HCT116 (cell line): ENCODE measurements around the gene CPM. TPM values are rescaled to one million over a fixed set of nuclear protein-coding genes. Genes with fewer than 3 reads are reported as not detected.

Source experiments
- ATAC-seq: fragments of 200-7000 bp; cut with Tn5 transposase; 2 replicates; pipeline ENCODE4 v1.9.1; 2020; ENCODE audit warnings: mild to moderate bottlenecking, moderate library complexity
- BruUV-seq: library from RNA; stranded (reverse); fragments of 400-500 nt; replicated peaks from 2 replicates; lab custom pipeline; 2021; lab: Mats Ljungman, UMichigan
- CTCF ChIA-PET: fragments of 300-600 bp; sonication (Branson Sonifier 250); formaldehyde crosslinking; loops from one replicate; lab custom pipeline; 2021; ENCODE audit warnings: antibody characterized with exemption; lab: Charles Lee
- POLR2A ChIA-PET: fragments of 300-600, 350-600 bp; sonication (Branson Sonifier 250); formaldehyde crosslinking; loops from one replicate; lab custom pipeline; 2021; ENCODE audit warnings: antibody characterized with exemption; lab: Charles Lee
- RAD21 ChIA-PET, 2 experiments: fragments of 300-600 bp; sonication (Branson Sonifier 250); formaldehyde crosslinking; loops; one replicate each; lab custom pipeline; 2023; ENCODE audit warnings: low total read pairs in 2 of 2; ENCODE audit not compliant: uncharacterized antibody in 2 of 2, unreplicated experiment in 2 of 2, low non-redundant PET in 1 of 2; lab: Charles Lee
- DNase-seq: peaks from one replicate; pipeline ENCODE4 v3.0.0-alpha.2; 2010; ENCODE audit warnings: low read depth, low spot score
- H2AFZ ChIP-seq: fragments of 200-600 bp; shearing (Covaris generic), sonication (generic); 2 replicates; pipeline ENCODE4 v1.6.1; 2017; ENCODE audit warnings: low read depth, mixed run types, mixed read lengths, antibody characterized with exemption, low read length; ENCODE audit not compliant: poor library complexity, severe bottlenecking
- H3K27ac ChIP-seq: 2 replicates; pipeline ENCODE4 v1.5.1; 2012; ENCODE audit warnings: low read depth, low read length
- H3K27me3 ChIP-seq: fragments of 200-600 bp; sonication (generic); 2 replicates; pipeline ENCODE4 v1.6.1; 2016; ENCODE audit warnings: mixed run types, low read length, mixed read lengths; ENCODE audit not compliant: insufficient read depth
- H3K36me3 ChIP-seq, 2 experiments: fragments of 200-500 bp in 1 of 2; fragments of 200-600 bp in 1 of 2; sonication (Bioruptor generic) in 1 of 2; sonication (generic) in 1 of 2; 2 replicates each; pipeline versions ENCODE4 v1.5.1 to v1.6.1; 2014 to 2016; ENCODE audit warnings: low read length in 2 of 2, inconsistent platforms in 1 of 2, mixed read lengths in 1 of 2, mixed run types in 1 of 2; ENCODE audit not compliant: insufficient read depth in 2 of 2, control insufficient read depth in 1 of 2
- H3K4me1 ChIP-seq, 2 experiments: fragments of 200-600 bp in 1 of 2; sonication (generic) in 1 of 2; 2 replicates each; pipeline versions ENCODE4 v1.5.1 to v1.6.1; 2012 to 2017; ENCODE audit warnings: low read length in 2 of 2, inconsistent platforms in 1 of 2, mild to moderate bottlenecking in 1 of 2, mixed read lengths in 1 of 2, mixed run types in 1 of 2, moderate library complexity in 1 of 2; ENCODE audit not compliant: insufficient read depth in 2 of 2, control insufficient read depth in 1 of 2
- H3K4me2 ChIP-seq: fragments of 200-600 bp; sonication (generic); 2 replicates; pipeline ENCODE4 v1.6.1; 2017; ENCODE audit warnings: mixed run types, low read length, mixed read lengths
- H3K4me3 ChIP-seq, 2 experiments: fragments of 200-600 bp in 1 of 2; sonication (generic) in 1 of 2; replicated peaks in 1 of 2; 2 replicates each; pipeline ENCODE4 v1.5.1; 2011 to 2016; ENCODE audit warnings: low read length in 2 of 2, control low read depth in 1 of 2, low read depth in 1 of 2, mild to moderate bottlenecking in 1 of 2, mixed read lengths in 1 of 2, mixed run types in 1 of 2
- H3K79me2 ChIP-seq: fragments of 200-600 bp; sonication (generic); 2 replicates; pipeline ENCODE4 v1.6.1; 2017; ENCODE audit warnings: mild to moderate bottlenecking, mixed run types, low read length, moderate library complexity, mixed read lengths; ENCODE audit not compliant: insufficient read depth
- H3K9ac ChIP-seq: fragments of 200-600 bp; sonication (generic); 2 replicates; pipeline ENCODE4 v1.6.1; 2016; ENCODE audit warnings: low read length, mixed read lengths
- H3K9me2 ChIP-seq: fragments of 200-600 bp; sonication (generic), shearing (Covaris generic); 2 replicates; pipeline ENCODE4 v1.6.1; 2017; ENCODE audit warnings: mixed run types, mild to moderate bottlenecking, moderate library complexity; ENCODE audit not compliant: insufficient read depth
- H3K9me3 ChIP-seq, 2 experiments: fragments of 200-500 bp in 1 of 2; fragments of 200-600 bp in 1 of 2; sonication (Bioruptor generic) in 1 of 2; sonication (generic) in 1 of 2; 2 replicates each; pipeline ENCODE4 v1.6.1; 2014 to 2017; ENCODE audit warnings: low read length in 2 of 2, mixed read lengths in 2 of 2, inconsistent platforms in 1 of 2, low read depth in 1 of 2, mild to moderate bottlenecking in 1 of 2, mixed run types in 1 of 2, moderate library complexity in 1 of 2; ENCODE audit not compliant: control insufficient read depth in 1 of 2, insufficient read depth in 1 of 2
- H4K20me1 ChIP-seq: fragments of 200-600 bp; sonication (generic), shearing (Covaris generic); 2 replicates; pipeline ENCODE4 v1.6.1; 2017; ENCODE audit warnings: mixed run types, mild to moderate bottlenecking, moderate library complexity; ENCODE audit not compliant: insufficient read depth
- ATF3 ChIP-seq: IDR thresholded peaks from 2 replicates; pipeline ENCODE4 v1.6.1; 2012
- CBX3 ChIP-seq: IDR thresholded peaks from 2 replicates; pipeline ENCODE4 v1.6.1; 2012; ENCODE audit warnings: low read depth
- CEBPB ChIP-seq: IDR thresholded peaks from 2 replicates; pipeline ENCODE4 v1.6.1; 2012; ENCODE audit warnings: low read depth
- CTCF ChIP-seq, 3 experiments: fragments of 200-600 bp in 1 of 3; sonication (generic) in 1 of 3; IDR thresholded peaks in 2 of 3; conservative IDR thresholded peaks in 1 of 3; 2 replicates each; pipeline ENCODE4 v1.5.1; 2012 to 2017; ENCODE audit warnings: low read depth in 2 of 3, low read length in 2 of 3, antibody characterized with exemption in 1 of 3, borderline replicate concordance in 1 of 3, control low read depth in 1 of 3, mild to moderate bottlenecking in 1 of 3, mixed read lengths in 1 of 3, mixed run types in 1 of 3, moderate library complexity in 1 of 3; ENCODE audit not compliant: insufficient read depth in 1 of 3
- EGR1 ChIP-seq: IDR thresholded peaks from 2 replicates; pipeline ENCODE4 v1.6.1; 2012; ENCODE audit warnings: low read depth
- EZH2phosphoT487 ChIP-seq: fragments of 200-600 bp; IDR thresholded peaks from 2 replicates; pipeline ENCODE4 v1.6.1; 2018; ENCODE audit warnings: antibody characterized with exemption, borderline replicate concordance
- FOSL1 ChIP-seq: IDR thresholded peaks from 2 replicates; pipeline ENCODE4 v1.6.1; 2012; ENCODE audit warnings: low read depth
- JUND ChIP-seq: IDR thresholded peaks from 2 replicates; pipeline ENCODE4 v1.6.1; 2012
- RAD21 ChIP-seq: IDR thresholded peaks from 2 replicates; pipeline ENCODE4 v1.6.1; 2012; ENCODE audit warnings: low read depth, mild to moderate bottlenecking
- REST ChIP-seq: IDR thresholded peaks from 2 replicates; pipeline ENCODE4 v1.6.1; 2012; ENCODE audit warnings: low read depth
- SIN3A ChIP-seq: IDR thresholded peaks from 2 replicates; pipeline ENCODE4 v1.6.1; 2012; ENCODE audit warnings: low read depth
- SP1 ChIP-seq: IDR thresholded peaks from 2 replicates; pipeline ENCODE4 v1.6.1; 2012; ENCODE audit warnings: low read depth
- SRF ChIP-seq: IDR thresholded peaks from 2 replicates; pipeline ENCODE4 v1.6.1; 2012; ENCODE audit warnings: low read depth
- YY1 ChIP-seq: IDR thresholded peaks from 2 replicates; pipeline ENCODE4 v1.6.1; 2011; ENCODE audit warnings: low read length, low read depth, moderate library complexity, mild to moderate bottlenecking; ENCODE audit not compliant: insufficient replicate concordance; ENCODE audit errors: extremely low read depth
- ZBTB33 ChIP-seq: IDR thresholded peaks from 2 replicates; pipeline ENCODE4 v1.6.1; 2011; ENCODE audit warnings: mild to moderate bottlenecking, low read length, moderate library complexity; ENCODE audit not compliant: insufficient replicate concordance; ENCODE audit errors: extremely low read depth
- ZNF274 ChIP-seq: fragments of 200-500 bp; sonication (Bioruptor generic); IDR thresholded peaks from 2 replicates; pipeline ENCODE4 v1.6.1; 2014; ENCODE audit warnings: mild to moderate bottlenecking, low read depth, low read length, inconsistent platforms
- intact Hi-C: fragments of 100-400 bp; cut with micrococcal nuclease; formaldehyde crosslinking; loops from 2 replicates; pipeline ENCODE4 v1.10.0; 2022
- total RNA-seq: library from RNA; stranded (reverse); gene quantifications from one replicate; pipeline ENCODE4 v1.2.1, GENCODE V29; 2021; ENCODE audit not compliant: unreplicated experiment

Gene CPM
- total RNA-seq, 1 experiment from 2014 or later: 5.3 TPM

- TF ChIP-seq REST (no peak), JUND (no peak), SIN3A (no peak), SRF (no peak), FOSL1 (no peak), ATF3 (no peak)
These were observed 104.3 kb downstream of the CPM start (continued) for GRCh38 chr12:68828672-68829068.

- ChIA-PET RAD21 (no interaction called here), POLR2A (no interaction called here), CTCF (interaction anchor here (0.7 kb wide), 1 partner anchor 9 kb away, joined by 3 read pairs; no protein-coding TSS in a partner anchor)
- Histone ChIP-seq H3K27ac (no peak overlapping the region), H3K9me3 (no peaks in the 10 kb centered on the region), H3K9me2 (no peaks in the 10 kb centered on the region), H4K20me1 (peaks cover 13% of the 10 kb centered on the region; the same call in 1 of the 2 replicates), H3K36me3 (peaks cover 54 to 57% of the 10 kb centered on the region in 2 experiments), H3K79me2 (peaks cover 66% of the 10 kb centered on the region), H3K4me2 (no peak overlapping the region), H3K27me3 (no peaks in the 10 kb centered on the region), H3K4me3 (no peak overlapping the region), H3K4me1 (no peaks in the 10 kb centered on the region), H2AFZ (no peak overlapping the region), H3K9ac (no peak overlapping the region)
- ATAC-seq: no peak
- no peak for DNase-seq
- intact Hi-C loops: no loop called here
- no TSS peak for BruUV-seq
- TF ChIP-seq EGR1: no peak
- TF ChIP-seq CTCF (IDR thresholded peaks at IDR 0.05 in 2 of 3, conservative IDR thresholded peaks at IDR 0.05 in 1 of 3; ENCODE audit: borderline replicate concordance in 1 of 3, insufficient read depth in 1 of 3, low read depth in 2 of 3, low read length in 2 of 3): no peak
- no peak for TF ChIP-seq JUND
- TF ChIP-seq YY1: no peak
- no peak for TF ChIP-seq ATF3
- TF ChIP-seq EZH2phosphoT487: no peak
- no peak for TF ChIP-seq SP1
- no peak for TF ChIP-seq RAD21
- TF ChIP-seq CBX3: no peak
- no peak for TF ChIP-seq ZBTB33
- TF ChIP-seq SRF: no peak
- TF ChIP-seq CEBPB: no peak
- no peak for TF ChIP-seq ZNF274
These were observed 104.9 kb downstream of the CPM start for GRCh38 chr12:68827895-68828671.
